K562 (cell line): Measurements from ENCODE around the gene CORO2A. TPM values are rescaled to one million over a fixed set of nuclear protein-coding genes. Genes with fewer than 3 reads are reported as not detected.
A peak's percentile ranks its signal among the peaks of the same experiment; 100 is the strongest.

Experiments
- CREB1 ChIP-seq, 2 experiments: sonication (generic) in 1 of 2; formaldehyde crosslinking in 1 of 2; IDR thresholded peaks; 2 replicates each; pipeline versions ENCODE4 v1.6.1 to v1.8.0; 2012 to 2022; ENCODE audit warnings: inconsistent platforms in 1 of 2, mild to moderate bottlenecking in 1 of 2, missing genetic modification reagents in 1 of 2, moderate library complexity in 1 of 2
- ETV5 ChIP-seq: sonication (generic); formaldehyde crosslinking; IDR thresholded peaks from 2 replicates; pipeline ENCODE4 v1.4.0; 2020; ENCODE audit warnings: low read depth, mild to moderate bottlenecking, missing genetic modification reagents
- FOXA3 ChIP-seq, 2 experiments: fragments of 450-650 bp in 1 of 2; sonication (generic) in 1 of 2; formaldehyde crosslinking; IDR thresholded peaks in 1 of 2; conservative IDR thresholded peaks in 1 of 2; 2 replicates each; pipeline versions ENCODE4 v1.4.0 to v1.8.0; 2020 to 2022; ENCODE audit warnings: mild to moderate bottlenecking in 2 of 2, missing genetic modification reagents in 1 of 2
- GATAD2A ChIP-seq: fragments of 450-650 bp; IDR thresholded peaks from 2 replicates; pipeline ENCODE4 v1.6.1; 2017
- HEY1 ChIP-seq: fragments of 250-450 bp; sonication (Bioruptor Pico); IDR thresholded peaks from 2 replicates; pipeline ENCODE4 v1.5.0; 2020; ENCODE audit warnings: mild to moderate bottlenecking, moderate library complexity, borderline replicate concordance
- JUND ChIP-seq, 2 experiments: IDR thresholded peaks; 2 replicates in 1 of 2; 3 replicates in 1 of 2; pipeline ENCODE4 v1.6.1; 2011; ENCODE audit warnings: borderline replicate concordance in 2 of 2, low read depth in 2 of 2, low read length in 2 of 2, improper control_type of control experiment in 1 of 2, missing biosample characterization in 1 of 2, missing genetic modification characterization in 1 of 2, missing genetic modification reagents in 1 of 2
- KLF13 ChIP-seq: fragments of 450-650 bp; IDR thresholded peaks from 2 replicates; pipeline ENCODE4 v1.6.1; 2016; ENCODE audit warnings: missing genetic modification characterization, low read depth, mild to moderate bottlenecking, missing compliant biosample characterization, moderate library complexity, borderline replicate concordance
- KLF16 ChIP-seq: IDR thresholded peaks from 2 replicates; pipeline ENCODE4 v1.6.1; 2016; ENCODE audit warnings: antibody characterized with exemption
- MBD2 ChIP-seq: sonication (generic); IDR thresholded peaks from 2 replicates; pipeline ENCODE4 v1.6.1; 2016; ENCODE audit warnings: low read depth, borderline replicate concordance
- NFATC3 ChIP-seq: fragments of 450-650 bp; IDR thresholded peaks from 2 replicates; pipeline ENCODE4 v1.6.1; 2017; ENCODE audit warnings: mild to moderate bottlenecking
- POLR2A ChIP-seq: fragments of 450-650 bp; conservative IDR thresholded peaks from 2 replicates; pipeline ENCODE4 v1.6.1; 2016
- POLR2AphosphoS5 ChIP-seq: IDR thresholded peaks from 2 replicates; pipeline ENCODE4 v1.6.1; 2011; ENCODE audit warnings: mild to moderate bottlenecking, low read depth, low read length, moderate library complexity; ENCODE audit not compliant: control insufficient read depth, insufficient read depth
- RUNX1 ChIP-seq: sonication (generic); IDR thresholded peaks from 2 replicates; pipeline ENCODE4 v1.6.1; 2016; ENCODE audit warnings: antibody characterized with exemption, low read depth
- SAFB2 ChIP-seq: fragments of 200-400 bp; formaldehyde crosslinking; IDR thresholded peaks from 2 replicates; pipeline ENCODE4 v1.6.1; 2018; ENCODE audit warnings: borderline replicate concordance, low read length, low read depth, moderate library complexity; ENCODE audit not compliant: severe bottlenecking
- ZNF324 ChIP-seq: fragments of 250-450 bp; sonication (Bioruptor Pico); IDR thresholded peaks from 2 replicates; pipeline ENCODE4 v1.4.0; 2020; ENCODE audit warnings: mild to moderate bottlenecking
- ZNF668 ChIP-seq: fragments of 250-450 bp; sonication (Bioruptor Pico); IDR thresholded peaks from 2 replicates; pipeline ENCODE4 v1.8.0; 2022; ENCODE audit warnings: mild to moderate bottlenecking, inconsistent platforms
- ZNF830 ChIP-seq: fragments of 250-450 bp; sonication (Bioruptor Pico); IDR thresholded peaks from 2 replicates; pipeline ENCODE4 v1.5.0; 2021; ENCODE audit warnings: mild to moderate bottlenecking
- ZSCAN32 ChIP-seq: fragments of 450-650 bp; formaldehyde crosslinking; IDR thresholded peaks from 2 replicates; pipeline ENCODE4 v1.4.0; 2020; ENCODE audit warnings: mild to moderate bottlenecking, moderate library complexity
- polyA plus RNA-seq, 8 experiments: library from polyadenylated mRNA; depleted of rRNA in 4 of 8; stranded (reverse) in 5 of 8; unstranded in 3 of 8; fragments of >200 nt; fragmentation: Nextera tagmentation in 2 of 8; fragmentation: Illumina TruSeq in 1 of 8; extraction: Ambion mirVana in 2 of 8; extraction: Trizol in 1 of 8; gene quantifications; 2 replicates each; pipeline versions ENCODE4 v1.2.1 to v1.2.3, GENCODE V29; 2011 to 2014; ENCODE audit warnings: inconsistent platforms in 1 of 8, missing spikeins in 1 of 8
- total RNA-seq, 7 experiments: library from RNA; depleted of rRNA in 6 of 7; stranded (reverse); fragments of >200 nt in 6 of 7; fragmentation: Illumina TruSeq in 2 of 7; extraction: Trizol in 2 of 7; gene quantifications; 2 replicates each; pipeline versions ENCODE4 v1.2.1 to v1.2.3, GENCODE V29; 2011 to 2021; ENCODE audit warnings: low replicate concordance in 1 of 7
- TF ChIP-seq, protein P1 (sequence below): fragments of 250-450 bp; sonication (Bioruptor Pico); IDR thresholded peaks from 2 replicates; pipeline ENCODE4 v1.4.0; 2020; ENCODE audit warnings: mild to moderate bottlenecking
- TF ChIP-seq, protein P2 (sequence below), 2 experiments: fragments of 450-650 bp; IDR thresholded peaks; 2 replicates each; pipeline ENCODE4 v1.6.1; 2016; ENCODE audit warnings: mild to moderate bottlenecking in 2 of 2, borderline replicate concordance in 1 of 2, low read depth in 1 of 2, moderate library complexity in 1 of 2

Gene CORO2A
- total and polyA plus RNA-seq, 9 of the 15 experiments (the other 6 are each of a cell fraction or from before 2014, with no cell fraction given): 9.5 to 26.6 (median 18.0) TPM

DNA sequence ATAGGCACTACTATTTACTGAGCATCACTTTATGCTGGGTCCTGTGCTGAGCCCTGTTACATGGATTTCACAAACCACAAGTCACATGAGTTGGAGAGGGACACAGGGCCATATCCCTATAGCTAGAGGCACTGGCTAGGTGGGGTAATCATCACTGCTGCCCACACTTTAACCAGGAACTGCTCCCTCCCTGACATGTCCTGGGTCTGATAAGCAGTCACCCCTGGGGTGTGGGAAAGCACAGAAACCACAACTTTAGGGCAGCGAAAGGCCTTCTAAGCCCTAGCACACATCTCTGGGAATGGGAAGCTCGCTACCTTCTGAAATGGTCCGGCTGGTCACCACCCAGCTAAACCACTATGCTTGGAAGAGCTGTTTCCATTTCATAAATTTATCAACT is 48.0 kb upstream of the CORO2A start (continued):
- TF ChIP-seq MBD2 (peak; percentile 53; the same call in 1 of the 2 replicates), ZNF830 (CRISPR knock-in tag) (no peak), FOXA3 (CRISPR knock-in tag; conservative IDR thresholded peaks at IDR 0.05 in 1 of 2, IDR thresholded peaks at IDR 0.05 in 1 of 2) (peak in 1 of 2 experiments; percentile 46; a peak in 1 of 4 replicates), POLR2AphosphoS5 (peak; percentile 66; the same call in 1 of the 2 replicates), KLF16 (peak; percentile 70; the same call in 1 of the 2 replicates), KLF13 (no peak), RUNX1 (peak; percentile 91; the same call in 1 of the 2 replicates), GATAD2A (no peak), JUND (IDR thresholded peaks at IDR 0.05; ENCODE audit: borderline replicate concordance, low read depth, low read length) (peak; percentile 57; the same call in 1 of the 2 replicates), JUND (tag; IDR thresholded peaks at IDR 0.05; ENCODE audit: borderline replicate concordance, low read depth, low read length) (peak; percentile 67; the same call in 1 of the 3 replicates), CREB1 (IDR thresholded peaks at IDR 0.05) (no peak), CREB1 (CRISPR knock-in tag; IDR thresholded peaks at IDR 0.05) (no peak), ETV5 (no peak), ZNF668 (CRISPR knock-in tag) (no peak), NFATC3 (no peak), POLR2A (no peak), ZSCAN32 (CRISPR knock-in tag) (no peak), SAFB2 (no peak), ZNF324 (CRISPR knock-in tag) (no peak), HEY1 (CRISPR knock-in tag) (no peak)
- TF ChIP-seq, protein P1, sequence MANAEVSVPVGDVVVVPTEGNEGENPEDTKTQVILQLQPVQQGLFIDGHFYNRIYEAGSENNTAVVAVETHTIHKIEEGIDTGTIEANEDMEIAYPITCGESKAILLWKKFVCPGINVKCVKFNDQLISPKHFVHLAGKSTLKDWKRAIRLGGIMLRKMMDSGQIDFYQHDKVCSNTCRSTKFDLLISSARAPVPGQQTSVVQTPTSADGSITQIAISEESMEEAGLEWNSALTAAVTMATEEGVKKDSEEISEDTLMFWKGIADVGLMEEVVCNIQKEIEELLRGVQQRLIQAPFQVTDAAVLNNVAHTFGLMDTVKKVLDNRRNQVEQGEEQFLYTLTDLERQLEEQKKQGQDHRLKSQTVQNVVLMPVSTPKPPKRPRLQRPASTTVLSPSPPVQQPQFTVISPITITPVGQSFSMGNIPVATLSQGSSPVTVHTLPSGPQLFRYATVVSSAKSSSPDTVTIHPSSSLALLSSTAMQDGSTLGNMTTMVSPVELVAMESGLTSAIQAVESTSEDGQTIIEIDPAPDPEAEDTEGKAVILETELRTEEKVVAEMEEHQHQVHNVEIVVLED (CRISPR knock-in tag): no peak
- TF ChIP-seq, protein P2, sequence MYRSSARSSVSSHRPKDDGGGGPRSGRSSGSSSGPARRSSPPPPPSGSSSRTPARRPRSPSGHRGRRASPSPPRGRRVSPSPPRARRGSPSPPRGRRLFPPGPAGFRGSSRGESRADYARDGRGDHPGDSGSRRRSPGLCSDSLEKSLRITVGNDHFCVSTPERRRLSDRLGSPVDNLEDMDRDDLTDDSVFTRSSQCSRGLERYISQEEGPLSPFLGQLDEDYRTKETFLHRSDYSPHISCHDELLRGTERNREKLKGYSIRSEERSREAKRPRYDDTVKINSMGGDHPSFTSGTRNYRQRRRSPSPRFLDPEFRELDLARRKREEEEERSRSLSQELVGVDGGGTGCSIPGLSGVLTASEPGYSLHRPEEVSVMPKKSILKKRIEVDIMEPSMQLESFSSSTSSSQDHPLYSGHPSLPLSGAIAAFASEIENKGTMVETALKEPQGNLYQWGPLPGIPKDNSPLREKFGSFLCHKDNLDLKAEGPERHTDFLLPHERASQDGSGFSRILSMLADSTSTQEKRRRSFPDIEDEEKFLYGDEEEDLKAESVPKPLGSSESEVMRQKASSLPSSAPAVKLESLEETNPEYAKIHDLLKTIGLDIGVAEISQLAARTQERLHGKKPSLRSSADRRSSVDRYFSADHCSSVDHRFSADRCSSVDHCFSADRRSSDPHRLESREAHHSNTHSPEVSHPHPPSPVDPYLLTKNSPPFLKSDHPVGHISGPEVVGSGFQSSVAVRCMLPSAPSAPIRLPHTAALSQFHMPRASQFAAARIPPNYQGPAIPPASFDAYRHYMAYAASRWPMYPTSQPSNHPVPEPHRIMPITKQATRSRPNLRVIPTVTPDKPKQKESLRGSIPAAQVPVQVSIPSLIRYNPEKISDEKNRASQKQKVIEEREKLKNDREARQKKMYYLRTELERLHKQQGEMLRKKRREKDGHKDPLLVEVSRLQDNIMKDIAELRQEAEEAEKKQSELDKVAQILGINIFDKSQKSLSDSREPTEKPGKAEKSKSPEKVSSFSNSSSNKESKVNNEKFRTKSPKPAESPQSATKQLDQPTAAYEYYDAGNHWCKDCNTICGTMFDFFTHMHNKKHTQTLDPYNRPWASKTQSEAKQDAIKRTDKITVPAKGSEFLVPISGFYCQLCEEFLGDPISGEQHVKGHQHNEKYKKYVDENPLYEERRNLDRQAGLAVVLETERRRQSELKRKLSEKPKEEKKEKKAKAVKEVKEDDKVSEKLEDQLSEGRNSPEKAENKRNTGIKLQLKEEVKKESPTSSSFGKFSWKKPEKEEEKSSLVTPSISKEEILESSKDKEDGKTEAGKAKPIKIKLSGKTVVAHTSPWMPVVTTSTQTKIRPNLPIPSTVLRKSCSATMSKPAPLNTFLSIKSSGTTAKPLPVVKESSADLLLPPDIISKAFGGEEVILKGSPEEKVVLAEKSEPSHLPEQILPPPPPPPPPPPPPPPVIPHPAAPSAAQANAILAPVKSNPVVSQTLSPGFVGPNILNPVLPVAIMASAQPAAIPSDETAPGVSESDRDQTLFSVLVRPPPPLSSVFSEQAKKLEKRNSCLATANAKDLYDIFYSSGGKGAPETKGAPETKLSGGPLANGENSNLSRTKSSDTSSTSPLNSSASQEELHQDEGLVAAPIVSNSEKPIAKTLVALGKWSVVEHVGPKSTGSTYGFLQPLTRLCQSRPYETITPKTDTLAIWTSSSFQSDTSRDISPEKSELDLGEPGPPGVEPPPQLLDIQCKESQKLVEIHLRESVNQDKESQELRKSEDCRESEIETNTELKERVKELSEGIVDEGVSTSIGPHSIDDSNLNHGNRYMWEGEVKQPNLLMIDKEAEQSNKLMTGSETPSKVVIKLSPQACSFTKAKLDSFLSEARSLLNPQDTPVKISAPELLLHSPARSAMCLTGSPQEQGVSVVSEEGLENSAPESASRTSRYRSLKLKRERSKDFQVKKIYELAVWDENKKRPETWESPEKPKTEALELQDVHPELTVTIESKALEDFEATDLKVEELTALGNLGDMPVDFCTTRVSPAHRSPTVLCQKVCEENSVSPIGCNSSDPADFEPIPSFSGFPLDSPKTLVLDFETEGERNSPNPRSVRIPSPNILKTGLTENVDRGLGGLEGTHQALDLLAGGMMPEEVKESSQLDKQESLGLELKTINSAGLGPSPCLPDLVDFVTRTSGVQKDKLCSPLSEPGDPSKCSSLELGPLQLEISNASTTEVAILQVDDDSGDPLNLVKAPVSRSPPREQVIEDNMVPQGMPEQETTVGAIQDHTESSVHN (IDR thresholded peaks at IDR 0.05; ENCODE audit: borderline replicate concordance in 1 of 2, low read depth in 1 of 2): no peak
